ENCODE measurements around the gene IL18R1.

IL18R1 gene

DNA sequence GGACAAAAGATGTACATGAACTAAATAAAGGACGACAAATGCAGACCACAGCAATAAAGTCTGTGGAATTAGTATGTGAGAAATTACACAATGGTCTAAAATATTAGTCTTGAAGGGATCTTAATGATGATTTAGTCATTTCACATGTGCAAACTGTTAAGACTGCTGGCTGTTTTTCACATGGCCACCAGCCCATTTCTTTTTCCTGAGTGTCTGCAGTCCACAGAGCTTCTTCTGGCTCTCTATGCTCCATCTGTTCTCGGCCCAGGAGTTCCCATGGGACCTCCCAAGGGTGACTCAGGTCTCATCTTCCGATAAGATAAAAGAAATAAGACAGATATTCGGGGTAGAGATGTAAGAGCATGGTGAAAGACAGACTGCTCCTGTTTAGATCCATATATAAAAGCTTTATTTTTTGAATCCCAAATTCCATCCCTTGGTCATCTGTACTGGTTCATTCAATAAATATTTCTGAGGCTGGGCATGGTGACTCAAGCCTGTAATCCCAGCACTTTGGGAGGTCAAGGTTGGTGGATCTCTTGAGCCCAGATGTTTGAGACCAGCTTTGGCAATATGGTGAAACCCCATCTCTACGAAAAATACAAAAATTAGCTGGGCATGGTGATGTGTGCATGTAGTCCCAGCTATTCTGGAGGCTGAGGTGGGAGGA lies 24.1 kb upstream of the IL18R1 start:
- ChIA-PET CTCF (interaction anchor here (0.8 to 1.7 kb wide), 5 partner anchors 9 to 325 kb away, joined by 3 to 5 read pairs (median 3); partner anchors contain the start of gene IL18R1), POLR2A (no interaction called here)
- H3K4me3 ChIP-seq (ENCODE audit: low read depth, low read length) = no peak overlapping the region
- DNase-seq (ENCODE audit: low read depth, low spot score) = no peak
- TF ChIP-seq, protein P1, sequence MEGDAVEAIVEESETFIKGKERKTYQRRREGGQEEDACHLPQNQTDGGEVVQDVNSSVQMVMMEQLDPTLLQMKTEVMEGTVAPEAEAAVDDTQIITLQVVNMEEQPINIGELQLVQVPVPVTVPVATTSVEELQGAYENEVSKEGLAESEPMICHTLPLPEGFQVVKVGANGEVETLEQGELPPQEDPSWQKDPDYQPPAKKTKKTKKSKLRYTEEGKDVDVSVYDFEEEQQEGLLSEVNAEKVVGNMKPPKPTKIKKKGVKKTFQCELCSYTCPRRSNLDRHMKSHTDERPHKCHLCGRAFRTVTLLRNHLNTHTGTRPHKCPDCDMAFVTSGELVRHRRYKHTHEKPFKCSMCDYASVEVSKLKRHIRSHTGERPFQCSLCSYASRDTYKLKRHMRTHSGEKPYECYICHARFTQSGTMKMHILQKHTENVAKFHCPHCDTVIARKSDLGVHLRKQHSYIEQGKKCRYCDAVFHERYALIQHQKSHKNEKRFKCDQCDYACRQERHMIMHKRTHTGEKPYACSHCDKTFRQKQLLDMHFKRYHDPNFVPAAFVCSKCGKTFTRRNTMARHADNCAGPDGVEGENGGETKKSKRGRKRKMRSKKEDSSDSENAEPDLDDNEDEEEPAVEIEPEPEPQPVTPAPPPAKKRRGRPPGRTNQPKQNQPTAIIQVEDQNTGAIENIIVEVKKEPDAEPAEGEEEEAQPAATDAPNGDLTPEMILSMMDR (IDR thresholded peaks at IDR 0.05; ENCODE audit: insufficient read depth, low read length, missing control alignments) = no peak

- no peak for DNase-seq (ENCODE audit: low read depth, low spot score)
- no peak overlapping the region for H3K4me3 ChIP-seq (ENCODE audit: low read depth, low read length)
- ChIA-PET POLR2A (no interaction called here), CTCF (interaction anchor here (1.0 kb wide), 2 partner anchors 94 to 109 kb away, joined by 3 to 4 read pairs; no protein-coding TSS in a partner anchor)
- TF ChIP-seq, protein P1 (IDR thresholded peaks at IDR 0.05; ENCODE audit: insufficient read depth, low read length, missing control alignments) = no peak
Observed at GRCh38 chr2:102334486-102334885, 21.1 kb upstream of the IL18R1 start.

GRCh38 chr2:102335871-102336366 lies 19.7 kb upstream of the IL18R1 start:
- CTCF ChIA-PET = interaction anchor here (1.3 to 2.4 kb wide), 4 partner anchors 10 to 97 kb away, joined by 3 to 10 read pairs (median 4); partner anchors contain the start of gene IL18R1
- DNase-seq (ENCODE audit: low read depth, low spot score) = no peak
- POLR2A ChIA-PET = no interaction called here
- H3K4me3 ChIP-seq (ENCODE audit: low read depth, low read length) = no peak overlapping the region
- TF ChIP-seq, protein P1 (IDR thresholded peaks at IDR 0.05; ENCODE audit: insufficient read depth, low read length, missing control alignments) = no peak

- H3K4me3 ChIP-seq (ENCODE audit: low read depth, low read length) = no peak overlapping the region
- DNase-seq (ENCODE audit: low read depth, low spot score) = no peak
- TF ChIP-seq, protein P1 (IDR thresholded peaks at IDR 0.05; ENCODE audit: insufficient read depth, low read length, missing control alignments) = no peak
- ChIA-PET POLR2A (no interaction called here), CTCF (interaction anchor here (1.3 to 2.4 kb wide), 4 partner anchors 10 to 97 kb away, joined by 3 to 10 read pairs (median 4); partner anchors contain the start of gene IL18R1)
Observed at GRCh38 chr2:102336502-102336945, 19.1 kb upstream of the IL18R1 start.

DNA sequence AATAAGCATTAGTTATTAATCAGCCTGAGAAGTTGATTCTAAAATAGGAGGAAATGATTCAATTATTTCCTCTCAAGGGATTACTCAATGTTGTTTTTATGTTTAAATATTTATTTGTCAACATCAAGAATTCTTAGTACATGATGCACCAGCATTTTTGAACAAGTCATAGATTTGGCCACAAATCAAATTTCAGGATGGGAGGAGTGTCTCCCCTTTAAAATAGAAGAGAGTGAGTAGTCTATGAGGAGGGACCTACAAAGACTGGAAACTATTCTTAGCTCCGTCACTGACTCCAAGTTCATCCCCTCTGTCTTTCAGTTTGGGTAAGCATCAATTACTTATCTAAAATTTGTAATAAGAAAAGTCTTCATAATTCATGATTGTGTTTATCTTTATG lies 18.6 kb upstream of the IL18R1 start:
- no peak for DNase-seq (ENCODE audit: low read depth, low spot score)
- ChIA-PET CTCF (interaction anchor here (1.3 to 2.4 kb wide), 4 partner anchors 9 to 98 kb away, joined by 3 to 10 read pairs (median 4); partner anchors contain the start of gene IL18R1), POLR2A (no interaction called here)
- TF ChIP-seq, protein P1 (IDR thresholded peaks at IDR 0.05; ENCODE audit: insufficient read depth, low read length, missing control alignments) = no peak
- H3K4me3 ChIP-seq (ENCODE audit: low read depth, low read length) = no peak overlapping the region

All from AG04449 (cell line).